ENCODE results near the gene KCNQ1.

The KCNQ1 gene

DNA sequence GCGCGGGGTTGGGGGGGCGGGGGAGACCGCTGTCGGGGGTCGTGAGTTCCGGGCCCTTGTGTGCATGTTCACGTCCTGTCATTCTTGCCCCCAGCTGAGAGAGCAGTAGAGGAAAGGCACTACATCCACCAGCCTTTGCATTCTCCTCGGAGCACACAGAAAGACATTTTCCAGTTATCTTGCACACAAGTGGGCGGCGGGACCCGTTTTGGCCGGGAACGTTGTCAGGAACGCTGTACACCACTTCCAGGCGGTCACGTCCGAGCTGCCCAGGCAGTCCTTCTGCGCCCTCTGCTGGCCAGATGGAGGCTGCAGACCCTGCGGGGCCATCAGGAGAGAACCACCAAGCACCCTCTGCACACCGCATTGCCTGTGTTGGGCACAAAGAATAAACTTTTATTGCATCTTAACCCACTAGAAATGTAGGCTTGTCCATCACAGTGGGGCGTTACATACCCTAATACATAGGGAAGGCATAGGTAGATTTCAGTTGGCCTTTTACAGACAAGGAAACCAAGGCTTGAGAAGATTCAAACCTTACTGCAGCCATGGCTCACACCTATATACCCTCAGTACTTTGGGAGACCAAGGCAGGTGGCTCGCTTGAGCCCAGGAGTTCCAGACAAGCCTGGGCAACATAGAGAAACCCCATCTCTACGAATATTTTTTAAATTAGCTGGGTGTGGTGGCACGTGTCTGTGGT, 443.6 kb downstream of the KCNQ1 start:
- DNase-seq, result peak; percentile 82
- no peaks in the 10 kb centered on the region for H3K27me3 ChIP-seq (ENCODE audit: insufficient read depth, low read length, poor library complexity)
- no peaks in the 10 kb centered on the region for H3K79me2 ChIP-seq (ENCODE audit: insufficient read depth, low read length)
- peak; percentile 61 for ATAC-seq (ENCODE audit: insufficient read depth, low read depth)
- no peak overlapping the region for H3K27ac ChIP-seq (ENCODE audit: low read length)
- H3K9ac ChIP-seq (ENCODE audit: low read depth, low read length), result no peak overlapping the region
- TF ChIP-seq EZH2 (IDR thresholded peaks at IDR 0.05; ENCODE audit: borderline replicate concordance, low read depth, low read length, severe bottlenecking), result no peak
- TF ChIP-seq, protein P1, sequence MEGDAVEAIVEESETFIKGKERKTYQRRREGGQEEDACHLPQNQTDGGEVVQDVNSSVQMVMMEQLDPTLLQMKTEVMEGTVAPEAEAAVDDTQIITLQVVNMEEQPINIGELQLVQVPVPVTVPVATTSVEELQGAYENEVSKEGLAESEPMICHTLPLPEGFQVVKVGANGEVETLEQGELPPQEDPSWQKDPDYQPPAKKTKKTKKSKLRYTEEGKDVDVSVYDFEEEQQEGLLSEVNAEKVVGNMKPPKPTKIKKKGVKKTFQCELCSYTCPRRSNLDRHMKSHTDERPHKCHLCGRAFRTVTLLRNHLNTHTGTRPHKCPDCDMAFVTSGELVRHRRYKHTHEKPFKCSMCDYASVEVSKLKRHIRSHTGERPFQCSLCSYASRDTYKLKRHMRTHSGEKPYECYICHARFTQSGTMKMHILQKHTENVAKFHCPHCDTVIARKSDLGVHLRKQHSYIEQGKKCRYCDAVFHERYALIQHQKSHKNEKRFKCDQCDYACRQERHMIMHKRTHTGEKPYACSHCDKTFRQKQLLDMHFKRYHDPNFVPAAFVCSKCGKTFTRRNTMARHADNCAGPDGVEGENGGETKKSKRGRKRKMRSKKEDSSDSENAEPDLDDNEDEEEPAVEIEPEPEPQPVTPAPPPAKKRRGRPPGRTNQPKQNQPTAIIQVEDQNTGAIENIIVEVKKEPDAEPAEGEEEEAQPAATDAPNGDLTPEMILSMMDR (IDR thresholded peaks at IDR 0.05; ENCODE audit: borderline replicate concordance, extremely low read depth, low read length, poor library complexity, severe bottlenecking), result peak; percentile 99
- H2AFZ ChIP-seq (ENCODE audit: low read depth, low read length), result no peak overlapping the region
- peak overlapping the region; percentile 16; the same call in 1 of the 2 replicates for H3K4me2 ChIP-seq (ENCODE audit: insufficient read depth, low read length)
- H3K36me3 ChIP-seq (ENCODE audit: insufficient read depth, low read length), result no peaks in the 10 kb centered on the region
- H4K20me1 ChIP-seq (ENCODE audit: insufficient read depth, low read length), result no peaks in the 10 kb centered on the region
- no peak overlapping the region for H3K4me3 ChIP-seq (ENCODE audit: low read depth in 1 of 2, low read length in 2 of 2)
- no peaks in the 10 kb centered on the region for H3K9me3 ChIP-seq (ENCODE audit: insufficient read depth, low read length, severe bottlenecking)
- H3K4me1 ChIP-seq (ENCODE audit: insufficient read depth, low read length), result peaks cover 26% of the 10 kb centered on the region

- H3K4me1 ChIP-seq (ENCODE audit: insufficient read depth, low read length), result peaks cover 26% of the 10 kb centered on the region
- H3K27ac ChIP-seq (ENCODE audit: low read length), result no peak overlapping the region
- H3K36me3 ChIP-seq (ENCODE audit: insufficient read depth, low read length), result no peaks in the 10 kb centered on the region
- ATAC-seq (ENCODE audit: insufficient read depth, low read depth) (no peak), DNase-seq (no peak)
- H3K27me3 ChIP-seq (ENCODE audit: insufficient read depth, low read length, poor library complexity), result no peaks in the 10 kb centered on the region
- H3K9me3 ChIP-seq (ENCODE audit: insufficient read depth, low read length, severe bottlenecking), result no peaks in the 10 kb centered on the region
- H3K9ac ChIP-seq (ENCODE audit: low read depth, low read length), result peak overlapping the region; percentile 12; the same call in 1 of the 2 replicates
- H2AFZ ChIP-seq (ENCODE audit: low read depth, low read length), result no peak overlapping the region
- H4K20me1 ChIP-seq (ENCODE audit: insufficient read depth, low read length), result no peaks in the 10 kb centered on the region
- H3K4me3 ChIP-seq (ENCODE audit: low read depth in 1 of 2, low read length in 2 of 2), result no peak overlapping the region
- H3K4me2 ChIP-seq (ENCODE audit: insufficient read depth, low read length), result no peak overlapping the region
- H3K79me2 ChIP-seq (ENCODE audit: insufficient read depth, low read length), result no peaks in the 10 kb centered on the region
- TF ChIP-seq, protein P1 (IDR thresholded peaks at IDR 0.05; ENCODE audit: borderline replicate concordance, extremely low read depth, low read length, poor library complexity, severe bottlenecking), result no peak
- TF ChIP-seq EZH2 (IDR thresholded peaks at IDR 0.05; ENCODE audit: borderline replicate concordance, low read depth, low read length, severe bottlenecking), result no peak
Measured at GRCh38 chr11:2889362-2890273, 444.8 kb downstream of the KCNQ1 start.

GRCh38 chr11:2890466-2891294, 445.9 kb downstream of the KCNQ1 start:
- no peak for ATAC-seq (ENCODE audit: insufficient read depth, low read depth)
- no peaks in the 10 kb centered on the region for H3K9me3 ChIP-seq (ENCODE audit: insufficient read depth, low read length, severe bottlenecking)
- H3K27ac ChIP-seq (ENCODE audit: low read length), result peak overlapping the region; percentile 80
- peak overlapping the region; percentile 87 for H2AFZ ChIP-seq (ENCODE audit: low read depth, low read length)
- peak overlapping the region; percentile 65 for H3K9ac ChIP-seq (ENCODE audit: low read depth, low read length)
- DNase-seq, result no peak
- TF ChIP-seq, protein P1 (IDR thresholded peaks at IDR 0.05; ENCODE audit: borderline replicate concordance, extremely low read depth, low read length, poor library complexity, severe bottlenecking), result no peak
- H3K4me3 ChIP-seq (ENCODE audit: low read depth in 1 of 2, low read length in 2 of 2), result no peak overlapping the region
- no peaks in the 10 kb centered on the region for H3K36me3 ChIP-seq (ENCODE audit: insufficient read depth, low read length)
- peaks cover 26% of the 10 kb centered on the region for H3K4me1 ChIP-seq (ENCODE audit: insufficient read depth, low read length)
- H3K27me3 ChIP-seq (ENCODE audit: insufficient read depth, low read length, poor library complexity), result no peaks in the 10 kb centered on the region
- peak overlapping the region; percentile 79 for H3K4me2 ChIP-seq (ENCODE audit: insufficient read depth, low read length)
- H4K20me1 ChIP-seq (ENCODE audit: insufficient read depth, low read length), result no peaks in the 10 kb centered on the region
- H3K79me2 ChIP-seq (ENCODE audit: insufficient read depth, low read length), result no peaks in the 10 kb centered on the region
